ENCODE measurements around the gene CPNE5. TPM values are rescaled to one million over a fixed set of nuclear protein-coding genes. Genes with fewer than 3 reads are reported as not detected.
"Not testable (repeated sequence)": the region's sequence is repeated elsewhere in the genome, so short reads cannot be mapped to it uniquely, and the experiment has no call there.

Gene CPNE5
- total RNA-seq, 1 donor from 2014 or later = 24.9 TPM

GRCh38 chr6:36727505-36728021 is 111.7 kb downstream of the CPNE5 start:
- DNase-seq (ENCODE audit: low spot score) = no peak

GRCh38 chr6:36725581-36725980 is 113.7 kb downstream of the CPNE5 start:
- no peak overlapping the region for H3K4me3 Mint-ChIP-seq (ENCODE audit: unreplicated experiment)
- H3K36me3 Mint-ChIP-seq (ENCODE audit: low read depth, unreplicated experiment) = no peaks in the 10 kb centered on the region
- TF ChIP-seq CTCF (IDR thresholded peaks at IDR 0.05; ENCODE audit: unreplicated experiment) = no peak
- peaks cover 24% of the 10 kb centered on the region for H3K4me1 Mint-ChIP-seq (ENCODE audit: unreplicated experiment)
- no peaks in the 10 kb centered on the region for H3K9me3 Mint-ChIP-seq (ENCODE audit: unreplicated experiment)
- DNase-seq (ENCODE audit: low spot score) = no peak
- H3K27me3 Mint-ChIP-seq (ENCODE audit: unreplicated experiment) = peaks cover 4% of the 10 kb centered on the region
- H3K27ac Mint-ChIP-seq (ENCODE audit: unreplicated experiment) = no peak overlapping the region

More at GRCh38 chr6:36727505-36728021, 111.7 kb downstream of the CPNE5 start:
- Mint-ChIP-seq H3K36me3 (ENCODE audit: low read depth, unreplicated experiment) (no peaks in the 10 kb centered on the region), H3K27ac (ENCODE audit: unreplicated experiment) (peak overlapping the region; percentile 5), H3K27me3 (ENCODE audit: unreplicated experiment) (peaks cover 2% of the 10 kb centered on the region), H3K4me3 (ENCODE audit: unreplicated experiment) (no peak overlapping the region), H3K4me1 (ENCODE audit: unreplicated experiment) (peaks cover 34% of the 10 kb centered on the region), H3K9me3 (ENCODE audit: unreplicated experiment) (no peaks in the 10 kb centered on the region)
- TF ChIP-seq CTCF (IDR thresholded peaks at IDR 0.05; ENCODE audit: unreplicated experiment) = no peak

- Mint-ChIP-seq H3K27ac (ENCODE audit: unreplicated experiment) (peak overlapping the region; percentile 32), H3K9me3 (ENCODE audit: unreplicated experiment) (no peaks in the 10 kb centered on the region), H3K4me1 (ENCODE audit: unreplicated experiment) (peaks cover 23% of the 10 kb centered on the region), H3K27me3 (ENCODE audit: unreplicated experiment) (peaks cover 5% of the 10 kb centered on the region), H3K4me3 (ENCODE audit: unreplicated experiment) (peak overlapping the region; percentile 29), H3K36me3 (ENCODE audit: low read depth, unreplicated experiment) (no peaks in the 10 kb centered on the region)
- peak; percentile 76 for DNase-seq (ENCODE audit: low spot score)
- TF ChIP-seq CTCF (IDR thresholded peaks at IDR 0.05; ENCODE audit: unreplicated experiment) = peak; percentile 22
Observed at GRCh38 chr6:36724514-36725390, 114.5 kb downstream of the CPNE5 start.

GRCh38 chr6:36723992-36724391 is 115.3 kb downstream of the CPNE5 start:
- not testable (repeated sequence) for H3K9me3 Mint-ChIP-seq (ENCODE audit: unreplicated experiment)

GRCh38 chr6:36722879-36723278 is 116.4 kb downstream of the CPNE5 start:
- H3K27me3 Mint-ChIP-seq (ENCODE audit: unreplicated experiment) = peaks cover 3% of the 10 kb centered on the region
- H3K36me3 Mint-ChIP-seq (ENCODE audit: low read depth, unreplicated experiment) = no peaks in the 10 kb centered on the region
- DNase-seq (ENCODE audit: low spot score) = no peak
- no peak overlapping the region for H3K27ac Mint-ChIP-seq (ENCODE audit: unreplicated experiment)
- TF ChIP-seq CTCF (IDR thresholded peaks at IDR 0.05; ENCODE audit: unreplicated experiment) = no peak
- H3K4me1 Mint-ChIP-seq (ENCODE audit: unreplicated experiment) = peaks cover 9% of the 10 kb centered on the region
- no peaks in the 10 kb centered on the region for H3K9me3 Mint-ChIP-seq (ENCODE audit: unreplicated experiment)
- no peak overlapping the region for H3K4me3 Mint-ChIP-seq (ENCODE audit: unreplicated experiment)

More at GRCh38 chr6:36723992-36724391, 115.3 kb downstream of the CPNE5 start:
- DNase-seq (ENCODE audit: low spot score); H3K27me3 Mint-ChIP-seq (ENCODE audit: unreplicated experiment); H3K27ac Mint-ChIP-seq (ENCODE audit: unreplicated experiment); H3K36me3 Mint-ChIP-seq (ENCODE audit: low read depth, unreplicated experiment); H3K4me3 Mint-ChIP-seq (ENCODE audit: unreplicated experiment): not testable (repeated sequence)
- H3K4me1 Mint-ChIP-seq (ENCODE audit: unreplicated experiment) = peaks cover 17% of the 10 kb centered on the region
